Epithelial cell of umbilical artery (primary cell): ENCODE results near the gene PCDH19. TPM values are rescaled to one million over a fixed set of nuclear protein-coding genes. Genes with fewer than 3 reads are reported as not detected.

Experiments
- total RNA-seq: library from RNA; depleted of rRNA; stranded (reverse); fragments of >200 nt; gene quantifications from 2 replicates; pipeline ENCODE4 v1.2.3, GENCODE V29; 2014

The PCDH19 gene
- 0.32 and 0.46 TPM in 2 replicates for total RNA-seq

GRCh38 chrX:100409610-100410590 is at the start of gene PCDH19:
TSS of gene PCDH19 (minus strand) at chrX:100410273. CDS start at chrX:100408597, 1,676 bp downstream.

Other genes starting within 250 kb of the PCDH19 start
- gene TNMD, start 174.7 kb upstream of the PCDH19 start, total RNA-seq, result not detected in 2 replicates
- gene TSPAN6, start 226.5 kb upstream of the PCDH19 start, total RNA-seq, result 66.3 and 69.6 TPM in 2 replicates
- gene SRPX2, start 233.9 kb upstream of the PCDH19 start, total RNA-seq, result 76.4 and 97.8 TPM in 2 replicates